K562 (cell line): ENCODE results near the gene DTNBP1. TPM values are rescaled to one million over a fixed set of nuclear protein-coding genes. Genes with fewer than 3 reads are reported as not detected.
A peak's percentile ranks its signal among the peaks of the same experiment; 100 is the strongest.

Experiments
- EP300 ChIP-seq: IDR thresholded peaks from 2 replicates; pipeline ENCODE4 v1.6.1; 2012; ENCODE audit warnings: low read length, improper control_type of control experiment
- FOXO4 ChIP-seq: fragments of 450-650 bp; formaldehyde crosslinking; IDR thresholded peaks from 2 replicates; pipeline ENCODE4 v1.4.0; 2020; ENCODE audit warnings: mild to moderate bottlenecking, moderate library complexity
- HDAC1 ChIP-seq, 2 experiments: fragments of 450-650 bp; IDR thresholded peaks; 2 replicates each; pipeline ENCODE4 v1.6.1; 2016 to 2017; ENCODE audit warnings: inconsistent platforms in 1 of 2, mild to moderate bottlenecking in 1 of 2, moderate library complexity in 1 of 2
- HSF4 ChIP-seq: fragments of 250-450 bp; sonication (Bioruptor Pico); IDR thresholded peaks from 2 replicates; pipeline ENCODE4 v2.1.2; 2022; ENCODE audit warnings: mild to moderate bottlenecking, moderate library complexity, borderline replicate concordance
- KLF10 ChIP-seq: fragments of 250-450 bp; sonication (Bioruptor Pico); IDR thresholded peaks from 2 replicates; pipeline ENCODE4 v1.6.1; 2021; ENCODE audit warnings: matching md5 sums
- MTF1 ChIP-seq: fragments of 250-450 bp; sonication (Bioruptor Pico); IDR thresholded peaks from 2 replicates; pipeline ENCODE4 v1.9.0; 2021; ENCODE audit warnings: moderate library complexity, mild to moderate bottlenecking, inconsistent platforms, borderline replicate concordance
- POU5F1 ChIP-seq: fragments of 150-350 bp; IDR thresholded peaks from 2 replicates; pipeline ENCODE4 v1.6.1; 2014; ENCODE audit warnings: borderline replicate concordance, low read length, low read depth, mild to moderate bottlenecking; ENCODE audit not compliant: partially characterized antibody
- RUNX1 ChIP-seq: sonication (generic); IDR thresholded peaks from 2 replicates; pipeline ENCODE4 v1.6.1; 2016; ENCODE audit warnings: antibody characterized with exemption, low read depth
- ZFP30 ChIP-seq: fragments of 250-450 bp; sonication (Bioruptor Pico); IDR thresholded peaks from 2 replicates; pipeline ENCODE4 v1.8.0; 2022; ENCODE audit warnings: moderate library complexity, mild to moderate bottlenecking, inconsistent platforms, borderline replicate concordance
- ZNF263 ChIP-seq: sonication (generic); formaldehyde crosslinking; IDR thresholded peaks from 2 replicates; pipeline ENCODE4 v1.8.0; 2022; ENCODE audit warnings: mild to moderate bottlenecking, missing genetic modification reagents, borderline replicate concordance
- ZNF3 ChIP-seq: fragments of 250-450 bp; sonication (Bioruptor Pico); IDR thresholded peaks from 2 replicates; pipeline ENCODE4 v1.5.0; 2021; ENCODE audit warnings: mild to moderate bottlenecking, moderate library complexity
- ZNF318 ChIP-seq, 2 experiments: fragments of 450-650 bp; IDR thresholded peaks; 2 replicates each; pipeline ENCODE4 v1.6.1; 2016; ENCODE audit warnings: mild to moderate bottlenecking in 2 of 2, borderline replicate concordance in 1 of 2, low read depth in 1 of 2, moderate library complexity in 1 of 2
- ZNF592 ChIP-seq: fragments of 450-650 bp; IDR thresholded peaks from 2 replicates; pipeline ENCODE4 v1.6.1; 2017; ENCODE audit warnings: antibody characterized with exemption, mild to moderate bottlenecking
- polyA plus RNA-seq, 8 experiments: library from polyadenylated mRNA; depleted of rRNA in 4 of 8; stranded (reverse) in 5 of 8; unstranded in 3 of 8; fragments of >200 nt; fragmentation: Nextera tagmentation in 2 of 8; fragmentation: Illumina TruSeq in 1 of 8; extraction: Ambion mirVana in 2 of 8; extraction: Trizol in 1 of 8; gene quantifications; 2 replicates each; pipeline versions ENCODE4 v1.2.1 to v1.2.3, GENCODE V29; 2011 to 2014; ENCODE audit warnings: inconsistent platforms in 1 of 8, missing spikeins in 1 of 8
- total RNA-seq, 7 experiments: library from RNA; depleted of rRNA in 6 of 7; stranded (reverse); fragments of >200 nt in 6 of 7; fragmentation: Illumina TruSeq in 2 of 7; extraction: Trizol in 2 of 7; gene quantifications; 2 replicates each; pipeline versions ENCODE4 v1.2.1 to v1.2.3, GENCODE V29; 2011 to 2021; ENCODE audit warnings: low replicate concordance in 1 of 7

The DTNBP1 gene
- total and polyA plus RNA-seq, 9 of the 15 experiments (the other 6 are each of a cell fraction or from before 2014, with no cell fraction given), result 16.7 to 54.5 (median 21.4) TPM

- TF ChIP-seq RUNX1 (no peak), HSF4 (CRISPR knock-in tag) (peak; percentile 49; the same call in 1 of the 2 replicates), FOXO4 (CRISPR knock-in tag) (no peak), POU5F1 (no peak), EP300 (no peak), MTF1 (CRISPR knock-in tag) (no peak), KLF10 (CRISPR knock-in tag) (0 out of 2 replicates have a peak, but pooled peaks have one; percentile 8), ZNF263 (no peak), ZFP30 (CRISPR knock-in tag) (no peak), ZNF592 (peak; percentile 94), HDAC1 (IDR thresholded peaks at IDR 0.05) (no peak), ZNF3 (CRISPR knock-in tag) (0 out of 2 replicates have a peak, but pooled peaks have one; percentile 41), ZNF318 (IDR thresholded peaks at IDR 0.05; ENCODE audit: borderline replicate concordance in 1 of 2, low read depth in 1 of 2) (no peak)
These were observed 101.2 kb downstream of the DTNBP1 start (continued) for GRCh38 chr6:15561447-15562199.
